Measurements from ENCODE around the gene NCOA4. TPM values are rescaled to one million over a fixed set of nuclear protein-coding genes. Genes with fewer than 3 reads are reported as not detected.

Gene NCOA4
- total and polyA plus RNA-seq, 2 of the 8 experiments (the other 6 are each of a cell fraction or from before 2014, with no cell fraction given): 28.9 to 65.2 TPM

GRCh38 chr10:46016811-46017210 is 13.6 kb downstream of the NCOA4 start:
- Histone ChIP-seq H4K8ac (ENCODE audit: extremely low read depth, insufficient read depth, low read length) (no peak overlapping the region), H2BK15ac (ENCODE audit: low read length) (no peak overlapping the region), H3K27ac (ENCODE audit: low read depth, low read length) (no peak overlapping the region), H4K20me1 (replicated peaks in 1 of 2; ENCODE audit: control insufficient read depth in 1 of 2, insufficient read depth in 2 of 2, low read length in 2 of 2) (peaks cover 7 to 10% of the 10 kb centered on the region in 2 experiments), H3K79me1 (ENCODE audit: low read depth, low read length) (peaks cover 2% of the 10 kb centered on the region; the same call in 1 of the 2 replicates), H3K9ac (replicated peaks in 1 of 4; ENCODE audit: extremely low read depth in 1 of 4, low read depth in 3 of 4, low read length in 3 of 4) (no peak overlapping the region), H3K27me3 (replicated peaks in 1 of 4; ENCODE audit: control insufficient read depth in 3 of 4, extremely low read depth in 1 of 4, insufficient read depth in 3 of 4, low read length in 3 of 4) (no peaks in the 10 kb centered on the region), H2BK5ac (ENCODE audit: low read depth, low read length) (no peak overlapping the region), H2BK120ac (replicated peaks; ENCODE audit: low read depth, low read length) (no peak overlapping the region), H2BK12ac (ENCODE audit: low read depth, low read length) (no peak overlapping the region), H3K9me3 (ENCODE audit: insufficient read depth in 2 of 2, low read depth in 1 of 2, low read length in 1 of 2) (no peaks in the 10 kb centered on the region), H3K4me3 (ENCODE audit: extremely low read depth in 1 of 4, insufficient read depth in 2 of 4, low read depth in 3 of 4, low read length in 4 of 4) (no peak overlapping the region), H3K56ac (replicated peaks; ENCODE audit: insufficient read length, low read depth, low read length) (no peak overlapping the region), H3K79me2 (ENCODE audit: control insufficient read depth in 1 of 2, insufficient read depth in 2 of 2, low read length in 2 of 2) (peaks cover 3 to 50% of the 10 kb centered on the region in 2 experiments; a peak in 3 of 4 replicates), H3K23me2 (ENCODE audit: low read depth, low read length) (no peaks in the 10 kb centered on the region), H3K18ac (ENCODE audit: extremely low read depth, low read length) (no peak overlapping the region), H3K4me1 (replicated peaks in 1 of 4; ENCODE audit: control insufficient read depth in 3 of 4, insufficient read depth in 4 of 4, low read length in 3 of 4) (peaks cover 0 to 7% (median 3%) of the 10 kb centered on the region in 4 experiments; a peak in 3 of 7 replicates), H3K14ac (ENCODE audit: insufficient read length) (no peak overlapping the region), H3K23ac (ENCODE audit: insufficient read length) (no peak overlapping the region), H3K36me3 (ENCODE audit: control insufficient read depth in 2 of 4, insufficient read depth in 4 of 4, low read length in 3 of 4) (peaks cover 0 to 24% (median 9%) of the 10 kb centered on the region in 4 experiments; a peak in 6 of 8 replicates), H2AFZ (ENCODE audit: low read length) (no peak overlapping the region), H3K4me2 (ENCODE audit: insufficient read depth in 1 of 2, low read depth in 2 of 2, low read length in 2 of 2) (no peak overlapping the region), H3K4ac (replicated peaks; ENCODE audit: insufficient read length, low read depth, low read length) (no peak overlapping the region), H4K91ac (replicated peaks; ENCODE audit: insufficient read length, low read length) (no peak overlapping the region), H2BK20ac (ENCODE audit: low read length) (no peak overlapping the region), H4K5ac (ENCODE audit: insufficient read length, low read depth, low read length) (no peak overlapping the region), H2AK5ac (ENCODE audit: low read depth, low read length) (no peak overlapping the region)
- ChIA-PET POLR2A (ENCODE audit: partially characterized antibody) (no interaction called here), CTCF (ENCODE audit: partially characterized antibody) (interaction anchor here (0.5 to 1.7 kb wide), 2 partner anchors 10 to 64 kb away, joined by 3 to 5 read pairs; no protein-coding TSS in a partner anchor)
- WGBS, 2 experiments (ENCODE audit: extremely low coverage in 1 of 2, insufficient coverage in 1 of 2, insufficient read length in 1 of 2, insufficient replicate concordance in 2 of 2, low coverage in 1 of 2, low lambda C conversion rate in 2 of 2, missing lambda C conversion rate in 1 of 2): 81% methylated on average over 1 of the region's 1 CpG; no CpG with 5 or more reads in 1 of the 2 experiments
- TF ChIP-seq MAX (IDR thresholded peaks at IDR 0.05) (no peak), KDM5A (IDR thresholded peaks at IDR 0.05; ENCODE audit: low read length) (no peak), ASH2L (IDR thresholded peaks at IDR 0.05; ENCODE audit: low read length) (no peak), SP4 (IDR thresholded peaks at IDR 0.05; ENCODE audit: low read length) (no peak)
- no peak for DNase-seq (ENCODE audit: low read depth in 1 of 2, low spot score in 2 of 2)
- FAIRE-seq: no peak
